Uterus (tissue), 4 donors: ENCODE data around the gene UNC93B1. TPM values are rescaled to one million over a fixed set of nuclear protein-coding genes. Genes with fewer than 3 reads are reported as not detected.
"Not testable (repeated sequence)": the region's sequence is repeated elsewhere in the genome, so short reads cannot be mapped to it uniquely, and the experiment has no call there.

Source experiments
- DNase-seq, 2 donors: peaks; one replicate each; pipeline ENCODE4 v3.0.0-alpha.2; 2019 to 2020
- H3K27ac ChIP-seq, 2 donors: fragments of 200-600 bp; sonication (generic); 1 replicate in 1 of 2; 2 replicates in 1 of 2; pipeline ENCODE4 v1.5.1; 2016 to 2018
- H3K27me3 ChIP-seq, 2 donors: fragments of 200-600 bp; sonication (generic); one replicate each; pipeline ENCODE4 v1.5.1; 2018 to 2019; ENCODE audit warnings: control low read depth in 1 of 2
- H3K36me3 ChIP-seq, 2 donors: fragments of 200-600 bp; sonication (generic); one replicate each; pipeline ENCODE4 v1.5.1; 2019; ENCODE audit warnings: control low read depth in 1 of 2
- H3K4me1 ChIP-seq, 2 donors: fragments of 200-600 bp; sonication (generic); one replicate each; pipeline ENCODE4 v1.5.1; 2018 to 2019; ENCODE audit warnings: control low read depth in 1 of 2
- H3K4me3 ChIP-seq, 2 donors: fragments of 200-600 bp; sonication (generic); 1 replicate in 1 of 2; 2 replicates in 1 of 2; pipeline ENCODE4 v1.5.1; 2018 to 2019; ENCODE audit warnings: mild to moderate bottlenecking in 1 of 2
- H3K9me3 ChIP-seq, 2 donors: fragments of 200-600 bp; sonication (generic); one replicate each; pipeline ENCODE4 v1.5.1; 2019; ENCODE audit warnings: control low read depth in 1 of 2
- intact Hi-C: fragments of 100-400 bp; cut with DNase I; formaldehyde crosslinking; loops from one replicate; pipeline ENCODE4 v1.15.1; 2023; ENCODE audit warnings: low total_unique reads
- total RNA-seq, 4 donors: library from RNA; depleted of rRNA in 3 of 4; stranded (reverse); fragments of >200 nt in 3 of 4; gene quantifications; one replicate each; pipeline versions ENCODE4 v1.1.0 to v1.2.4, GENCODE V29; 2014 to 2023
- TF ChIP-seq, protein P1 (sequence below), 4 experiments: fragments of 200-600 bp in 2 of 4; fragments of 450-650 bp in 2 of 4; sonication (generic) in 2 of 4; IDR thresholded peaks; one replicate each; pipeline ENCODE4 v1.5.1; 2016 to 2019; ENCODE audit warnings: antibody characterized with exemption in 4 of 4, mild to moderate bottlenecking in 2 of 4, moderate library complexity in 1 of 4
- donor health status: DM: yes; HTN: yes; CAD: no.

The UNC93B1 gene
- total RNA-seq, 4 donors from 2014 or later, result 4.1 to 24.3 (median 13.2) TPM

DNA sequence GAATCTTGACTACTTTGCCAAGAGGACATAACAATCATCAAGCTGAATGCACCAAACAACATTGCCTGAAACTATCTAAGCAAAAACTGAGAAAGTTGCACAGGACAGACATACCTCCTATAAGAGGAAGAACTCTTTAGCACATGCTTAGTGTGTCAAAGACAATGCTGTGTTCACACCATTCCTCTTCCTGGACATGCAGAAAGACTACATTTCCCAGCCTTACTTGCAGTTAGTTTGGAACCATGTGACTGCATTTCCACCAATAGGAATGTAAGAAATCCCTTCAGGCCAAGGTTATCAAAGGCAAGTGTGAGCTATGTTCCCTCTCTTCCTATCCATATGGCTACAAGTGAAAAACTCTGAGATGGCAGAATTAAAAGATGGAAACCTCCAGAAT is 39.2 kb downstream of the UNC93B1 start:
- intact Hi-C loops, result not testable (repeated sequence)

DNA sequence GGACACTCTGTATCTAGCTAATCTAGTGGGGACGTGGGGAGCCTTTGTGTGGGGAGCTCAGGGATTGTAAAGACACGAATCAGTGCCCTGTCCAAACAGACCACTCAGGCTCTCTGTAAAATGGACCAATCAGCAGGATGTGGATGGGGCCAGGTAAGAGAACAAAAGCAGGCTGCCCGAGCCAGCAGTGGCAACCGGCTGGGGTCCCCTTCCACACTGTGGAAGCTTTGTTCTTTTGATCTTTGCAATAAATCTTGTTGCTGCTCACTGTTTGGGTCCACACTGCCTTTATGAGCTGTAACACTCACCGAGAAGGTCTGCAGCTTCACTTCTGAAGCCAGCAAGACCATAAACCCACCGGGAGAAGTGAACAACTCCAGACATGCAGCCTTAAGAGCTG is 40.0 kb downstream of the UNC93B1 start:
- H3K4me3 ChIP-seq, H3K4me1 ChIP-seq, H3K9me3 ChIP-seq, H3K27me3 ChIP-seq, DNase-seq, H3K27ac ChIP-seq, H3K36me3 ChIP-seq, intact Hi-C loops: not testable (repeated sequence)

More for the DNA sequence above, 39.2 kb downstream of the UNC93B1 start:
- not testable (repeated sequence) for DNase-seq, H3K27ac ChIP-seq, H3K36me3 ChIP-seq, H3K4me3 ChIP-seq, H3K27me3 ChIP-seq, H3K9me3 ChIP-seq, H3K4me1 ChIP-seq

DNA sequence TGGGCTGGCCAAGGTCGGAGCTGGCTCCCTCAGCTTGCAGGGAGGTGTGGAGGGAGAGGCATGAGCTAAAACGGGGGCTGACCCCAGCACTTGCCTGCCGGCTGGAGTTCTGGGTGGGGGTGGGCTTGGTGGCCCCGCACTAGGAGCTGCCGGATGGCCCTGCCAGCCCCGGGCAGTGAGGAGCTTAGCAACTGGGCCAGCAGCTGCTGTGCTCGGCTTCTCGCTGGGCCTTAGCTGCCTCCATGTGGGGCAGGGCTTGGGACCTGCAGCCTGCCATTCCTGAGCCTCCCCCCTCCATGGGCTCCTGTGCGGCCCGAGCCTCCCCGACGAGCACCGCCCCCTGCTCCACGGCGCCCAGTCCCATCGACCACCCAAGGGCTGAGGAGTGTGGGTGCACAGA is 40.7 kb downstream of the UNC93B1 start:
- DNase-seq, intact Hi-C loops, H3K27me3 ChIP-seq, H3K4me1 ChIP-seq, H3K4me3 ChIP-seq, H3K27ac ChIP-seq, H3K36me3 ChIP-seq, H3K9me3 ChIP-seq: not testable (repeated sequence)

DNA sequence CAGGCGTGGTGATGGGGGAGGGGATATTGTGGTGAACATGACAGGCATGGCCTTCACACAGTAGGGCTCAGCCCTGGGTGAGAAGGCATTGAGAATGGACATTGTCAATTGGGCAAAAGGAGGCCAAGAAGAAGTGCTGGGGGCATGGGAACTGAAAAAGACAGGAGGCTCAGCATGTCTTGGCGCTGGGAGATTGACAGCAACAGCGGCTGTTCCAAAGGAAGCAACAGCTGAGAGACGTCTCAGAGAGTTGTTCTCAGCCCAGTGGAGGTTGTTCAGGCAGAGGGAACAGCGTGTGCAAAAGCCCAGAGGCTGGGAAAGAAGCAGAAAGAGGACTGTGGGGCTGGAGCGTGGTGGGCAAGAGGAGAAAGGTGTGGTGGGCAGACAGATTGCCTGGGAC is 47.7 kb downstream of the UNC93B1 start:
- H3K27me3 ChIP-seq, DNase-seq, H3K9me3 ChIP-seq, H3K36me3 ChIP-seq, H3K4me3 ChIP-seq, H3K27ac ChIP-seq, H3K4me1 ChIP-seq, intact Hi-C loops: not testable (repeated sequence)

DNA sequence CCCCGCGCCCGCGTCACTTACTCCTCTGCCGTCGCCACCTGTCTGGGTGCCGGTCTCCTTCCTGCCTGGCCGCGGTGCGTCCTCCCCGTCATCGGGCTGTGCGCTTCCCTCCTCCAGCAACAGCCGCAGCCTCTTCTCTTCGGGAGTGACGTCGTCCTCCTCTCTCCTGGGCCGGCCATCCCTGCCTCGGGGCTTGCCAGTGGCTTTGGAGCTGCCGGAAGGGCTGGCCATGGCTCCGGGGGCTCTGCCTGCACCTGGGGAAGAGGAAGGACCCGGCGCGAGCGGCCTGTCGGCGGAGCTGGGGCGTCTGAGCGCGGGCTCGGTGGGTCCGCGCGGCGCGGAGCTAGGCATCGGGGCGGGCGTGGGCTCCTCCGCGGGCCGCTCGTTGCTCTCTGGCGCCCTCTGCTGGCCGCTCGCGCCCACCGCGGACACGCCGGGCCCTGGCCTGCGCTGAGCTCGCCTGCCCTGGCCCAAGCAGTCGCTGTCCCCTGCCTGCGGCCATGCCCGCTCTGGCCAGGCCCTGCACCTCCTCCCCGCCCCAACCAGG is 48.4 kb downstream of the UNC93B1 start:
- H3K9me3 ChIP-seq, H3K27ac ChIP-seq, intact Hi-C loops, H3K27me3 ChIP-seq, H3K36me3 ChIP-seq, H3K4me1 ChIP-seq: not testable (repeated sequence)
- peak; percentile 37 to 80 for DNase-seq
- TF ChIP-seq, protein P1, sequence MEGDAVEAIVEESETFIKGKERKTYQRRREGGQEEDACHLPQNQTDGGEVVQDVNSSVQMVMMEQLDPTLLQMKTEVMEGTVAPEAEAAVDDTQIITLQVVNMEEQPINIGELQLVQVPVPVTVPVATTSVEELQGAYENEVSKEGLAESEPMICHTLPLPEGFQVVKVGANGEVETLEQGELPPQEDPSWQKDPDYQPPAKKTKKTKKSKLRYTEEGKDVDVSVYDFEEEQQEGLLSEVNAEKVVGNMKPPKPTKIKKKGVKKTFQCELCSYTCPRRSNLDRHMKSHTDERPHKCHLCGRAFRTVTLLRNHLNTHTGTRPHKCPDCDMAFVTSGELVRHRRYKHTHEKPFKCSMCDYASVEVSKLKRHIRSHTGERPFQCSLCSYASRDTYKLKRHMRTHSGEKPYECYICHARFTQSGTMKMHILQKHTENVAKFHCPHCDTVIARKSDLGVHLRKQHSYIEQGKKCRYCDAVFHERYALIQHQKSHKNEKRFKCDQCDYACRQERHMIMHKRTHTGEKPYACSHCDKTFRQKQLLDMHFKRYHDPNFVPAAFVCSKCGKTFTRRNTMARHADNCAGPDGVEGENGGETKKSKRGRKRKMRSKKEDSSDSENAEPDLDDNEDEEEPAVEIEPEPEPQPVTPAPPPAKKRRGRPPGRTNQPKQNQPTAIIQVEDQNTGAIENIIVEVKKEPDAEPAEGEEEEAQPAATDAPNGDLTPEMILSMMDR (IDR thresholded peaks at IDR 0.05), result peak; percentile 36 to 83 (median 63)
- H3K4me3 ChIP-seq, result peak overlapping the region; percentile 39 to 46

DNA sequence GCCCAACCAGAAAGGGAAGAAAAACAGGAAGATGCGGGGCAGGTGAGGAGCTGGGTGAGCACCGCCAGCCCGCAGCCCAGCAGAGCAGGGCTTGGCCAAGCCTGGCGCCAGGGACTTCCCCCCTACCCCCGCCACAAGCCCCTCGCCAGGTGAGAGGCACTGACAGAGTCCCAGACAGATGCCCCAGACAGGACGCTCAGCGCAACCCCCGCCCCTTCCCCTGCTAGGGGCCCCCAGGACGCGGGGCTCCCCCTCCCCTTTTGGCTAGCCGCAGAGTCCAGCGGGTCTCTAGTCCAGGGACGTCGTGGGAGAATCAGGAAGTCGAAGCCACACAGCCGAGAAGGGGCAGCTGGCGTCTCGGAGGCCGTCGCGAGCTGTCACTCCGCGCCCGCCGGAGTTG is 48.9 kb downstream of the UNC93B1 start:
- H3K36me3 ChIP-seq, DNase-seq, H3K27ac ChIP-seq, H3K4me1 ChIP-seq, H3K9me3 ChIP-seq, intact Hi-C loops, H3K27me3 ChIP-seq: not testable (repeated sequence)
- peak overlapping the region; percentile 39 to 46 for H3K4me3 ChIP-seq

DNA sequence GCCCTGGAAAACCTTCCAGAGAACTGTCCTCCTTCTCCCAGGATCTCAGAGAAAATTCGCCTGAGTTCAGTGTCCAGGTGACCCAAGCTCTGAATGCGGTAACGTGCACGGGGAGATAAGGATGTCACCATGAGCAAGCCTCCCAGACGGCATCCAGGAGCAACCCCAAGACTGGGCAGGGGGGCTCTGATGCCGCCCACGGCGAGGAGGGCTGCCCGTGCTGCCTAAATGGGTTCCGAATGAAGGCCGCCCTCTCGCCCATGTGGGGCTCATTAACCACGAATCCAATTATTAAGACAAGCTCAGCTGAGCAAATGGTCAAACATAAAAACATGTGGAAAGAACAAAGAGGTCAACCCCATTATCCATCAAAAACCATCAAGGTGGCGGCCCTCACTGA is 49.6 kb downstream of the UNC93B1 start:
- intact Hi-C loops, DNase-seq: not testable (repeated sequence)

DNA sequence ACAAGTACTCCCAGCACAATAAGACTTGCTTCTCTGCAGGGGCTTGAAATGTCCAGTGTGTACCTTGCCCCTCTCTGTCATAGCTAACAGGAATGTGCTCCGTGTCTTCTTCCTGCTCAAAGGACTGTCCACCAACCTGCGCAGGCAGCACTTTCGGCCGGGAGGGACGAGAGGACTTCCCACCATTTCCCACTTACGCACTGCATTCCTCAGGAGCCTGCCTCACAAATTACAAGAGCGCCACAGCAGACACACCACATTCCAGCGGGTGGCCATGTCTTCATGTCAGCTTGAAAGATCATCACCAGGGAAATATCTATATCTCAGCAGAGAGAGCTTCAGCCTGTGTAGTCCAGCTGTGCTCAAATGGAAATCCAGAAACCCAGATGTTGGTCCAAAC is 53.2 kb downstream of the UNC93B1 start:
- intact Hi-C loops, H3K27me3 ChIP-seq, DNase-seq: not testable (repeated sequence)

More for the DNA sequence above, 49.6 kb downstream of the UNC93B1 start:
- H3K4me1 ChIP-seq, H3K27ac ChIP-seq, H3K4me3 ChIP-seq, H3K27me3 ChIP-seq, H3K36me3 ChIP-seq, H3K9me3 ChIP-seq: not testable (repeated sequence)

DNA sequence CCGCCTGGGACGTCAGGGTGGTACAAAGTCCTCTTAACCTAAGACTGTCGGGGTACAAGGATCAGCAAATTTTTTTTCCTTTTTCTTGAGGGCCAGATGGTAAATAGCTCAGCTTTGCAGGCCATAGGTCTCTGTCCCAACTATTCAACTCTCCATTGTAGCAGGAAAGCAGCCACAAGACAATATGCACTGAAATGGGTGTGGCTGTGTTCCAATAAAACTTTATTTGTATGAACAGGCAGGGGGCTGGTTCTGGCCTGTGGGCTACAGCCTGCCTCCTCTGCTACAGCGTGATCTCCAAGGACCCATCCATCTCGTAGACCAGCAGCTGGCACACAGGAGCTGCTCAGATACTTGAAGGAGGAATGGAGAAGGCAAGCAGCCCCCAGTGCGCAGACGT is 56.1 kb downstream of the UNC93B1 start:
- H3K9me3 ChIP-seq, H3K4me3 ChIP-seq, H3K27ac ChIP-seq, H3K27me3 ChIP-seq, H3K36me3 ChIP-seq, DNase-seq, intact Hi-C loops, H3K4me1 ChIP-seq: not testable (repeated sequence)

More for the DNA sequence above, 53.2 kb downstream of the UNC93B1 start:
- H3K4me1 ChIP-seq, H3K27ac ChIP-seq, H3K9me3 ChIP-seq, H3K36me3 ChIP-seq, H3K4me3 ChIP-seq: not testable (repeated sequence)

DNA sequence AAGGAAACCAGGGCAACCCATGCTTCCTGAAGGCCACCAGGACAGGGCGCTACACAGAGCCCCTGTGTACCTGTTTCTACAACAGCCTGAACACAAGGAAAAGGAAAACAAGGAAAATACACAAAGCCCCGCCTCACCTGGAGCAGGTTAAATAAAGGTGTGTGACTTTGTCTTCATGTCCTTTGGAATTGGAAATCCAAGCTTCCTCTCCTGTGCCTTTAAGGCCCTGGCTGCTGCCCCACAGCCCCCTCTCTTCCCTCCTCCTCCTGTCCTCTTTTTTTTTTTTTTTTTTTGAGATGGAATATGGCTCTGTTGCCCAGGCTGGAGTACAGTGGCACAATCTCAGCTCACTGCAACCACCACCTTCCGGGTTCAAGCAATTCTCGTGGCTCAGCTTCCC is 57.5 kb downstream of the UNC93B1 start:
- H3K4me1 ChIP-seq, H3K9me3 ChIP-seq, H3K4me3 ChIP-seq, H3K27me3 ChIP-seq, DNase-seq, H3K27ac ChIP-seq, intact Hi-C loops, H3K36me3 ChIP-seq: not testable (repeated sequence)

DNA sequence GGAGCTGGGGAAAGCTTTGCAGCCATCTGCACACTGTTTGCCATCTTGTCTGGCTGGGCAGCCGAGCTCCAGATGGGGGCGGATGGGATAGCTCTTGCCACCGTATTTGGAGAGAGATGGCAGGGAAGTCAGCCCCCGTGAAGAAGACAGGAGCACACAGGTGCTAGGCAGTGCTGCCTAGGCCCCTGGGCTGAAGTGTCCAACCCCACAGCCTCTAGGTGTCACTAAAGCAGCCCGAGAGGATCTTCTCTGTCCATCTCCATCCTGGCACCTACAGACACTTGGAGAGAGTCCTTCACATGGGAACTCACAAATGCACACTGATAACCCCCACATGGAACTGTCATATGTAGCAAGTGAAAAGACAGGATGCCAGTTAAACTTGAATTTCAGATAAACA is 60.5 kb downstream of the UNC93B1 start:
- DNase-seq, H3K36me3 ChIP-seq, H3K4me3 ChIP-seq, H3K27me3 ChIP-seq, H3K9me3 ChIP-seq, H3K27ac ChIP-seq, H3K4me1 ChIP-seq, intact Hi-C loops: not testable (repeated sequence)
